Endothelial cell of umbilical vein (primary cell): Measurements from ENCODE around the gene SEZ6. TPM values are rescaled to one million over a fixed set of nuclear protein-coding genes. Genes with fewer than 3 reads are reported as not detected.

Experiments
- BruUV-seq: library from RNA; stranded (reverse); fragments of 400-500 nt; replicated peaks from 2 replicates; lab custom pipeline; 2021; lab: Mats Ljungman, UMichigan
- CTCF ChIA-PET: fragments of 300-600, 350-600 bp; sonication (Branson Sonifier 250); formaldehyde crosslinking; loops from one replicate; lab custom pipeline; 2021; ENCODE audit warnings: antibody characterized with exemption, inconsistent platforms; lab: Charles Lee
- POLR2A ChIA-PET: fragments of 300-600, 350-600 bp; sonication (Branson Sonifier 250); formaldehyde crosslinking; loops from one replicate; lab custom pipeline; 2021; ENCODE audit warnings: antibody characterized with exemption, inconsistent platforms; lab: Charles Lee
- DNase-seq: peaks from one replicate; pipeline ENCODE4 v3.0.0-alpha.2; 2011; ENCODE audit warnings: low read depth, low spot score
- FAIRE-seq: peaks from 2 replicates; lab custom pipeline; 2011; peaks lifted over from hg19 to GRCh38; lab: Jason Lieb, UNC
- H2AFZ ChIP-seq: 2 replicates; pipeline ENCODE4 v1.6.0; 2012; ENCODE audit warnings: low read depth, low read length, control low read depth, inconsistent platforms
- H3K27ac ChIP-seq: 2 replicates; pipeline ENCODE4 v1.5.1; 2011; ENCODE audit warnings: low read depth, mild to moderate bottlenecking, control low read depth, low read length, moderate library complexity; ENCODE audit not compliant: insufficient read depth
- H3K27me3 ChIP-seq, 2 experiments: 2 replicates each; pipeline versions ENCODE4 v1.6.0 to v1.6.1; 2011; ENCODE audit warnings: low read length in 2 of 2, mixed read lengths in 1 of 2; ENCODE audit not compliant: control insufficient read depth in 2 of 2, insufficient read depth in 2 of 2
- H3K36me3 ChIP-seq, 2 experiments: 2 replicates in 1 of 2; 3 replicates in 1 of 2; pipeline ENCODE4 v1.5.1; 2011; ENCODE audit warnings: low read length in 2 of 2, mild to moderate bottlenecking in 1 of 2, moderate library complexity in 1 of 2; ENCODE audit not compliant: control insufficient read depth in 2 of 2, insufficient read depth in 2 of 2; ENCODE audit errors: extremely low read depth in 1 of 2
- H3K4me1 ChIP-seq: 3 replicates; pipeline ENCODE4 v1.5.1; 2011; ENCODE audit warnings: mild to moderate bottlenecking, low read length; ENCODE audit not compliant: control insufficient read depth, insufficient read depth; ENCODE audit errors: extremely low read depth
- H3K4me2 ChIP-seq: 2 replicates; pipeline ENCODE4 v1.6.1; 2011; ENCODE audit warnings: low read length, control low read depth, mixed read lengths; ENCODE audit not compliant: insufficient read depth
- H3K4me3 ChIP-seq, 3 experiments: fragments of 200-600 bp in 1 of 3; sonication (generic), shearing (Covaris generic) in 1 of 3; replicated peaks in 1 of 3; 2 replicates each; pipeline ENCODE4 v1.5.1; 2011 to 2016; ENCODE audit warnings: control low read depth in 3 of 3, low read length in 3 of 3, mild to moderate bottlenecking in 2 of 3, inconsistent platforms in 1 of 3, low read depth in 1 of 3, moderate library complexity in 1 of 3; ENCODE audit not compliant: insufficient read depth in 1 of 3
- H3K79me2 ChIP-seq: 2 replicates; pipeline ENCODE4 v1.6.0; 2012; ENCODE audit warnings: low read length, inconsistent platforms; ENCODE audit not compliant: control insufficient read depth, insufficient read depth
- H3K9ac ChIP-seq: replicated peaks from 2 replicates; pipeline ENCODE3; 2011; ENCODE audit warnings: low read length, control low read depth; ENCODE audit not compliant: insufficient read depth; ENCODE audit errors: extremely low read depth
- H3K9me1 ChIP-seq: replicated peaks from 3 replicates; pipeline ENCODE4 v1.6.0; 2011; ENCODE audit warnings: mild to moderate bottlenecking, low read length; ENCODE audit not compliant: control insufficient read depth, insufficient read depth; ENCODE audit errors: extremely low read depth
- H3K9me3 ChIP-seq: replicated peaks from 2 replicates; pipeline ENCODE4 v1.5.1; 2012; ENCODE audit warnings: low read length, inconsistent platforms; ENCODE audit not compliant: control insufficient read depth, insufficient read depth
- H4K20me1 ChIP-seq: replicated peaks from 2 replicates; pipeline ENCODE3; 2011; ENCODE audit warnings: mild to moderate bottlenecking, low read length; ENCODE audit not compliant: control insufficient read depth, insufficient read depth; ENCODE audit errors: extremely low read depth
- EZH2 ChIP-seq: IDR thresholded peaks from 2 replicates; pipeline ENCODE4 v1.6.1; 2012; ENCODE audit warnings: borderline replicate concordance, low read depth, mild to moderate bottlenecking, moderate library complexity, low read length, inconsistent platforms; ENCODE audit not compliant: severe bottlenecking
- FOS ChIP-seq: IDR thresholded peaks from 2 replicates; pipeline ENCODE4 v1.6.1; 2011; ENCODE audit warnings: mild to moderate bottlenecking, low read length, moderate library complexity, borderline replicate concordance; ENCODE audit not compliant: insufficient read depth
- GATA2 ChIP-seq: IDR thresholded peaks from 2 replicates; pipeline ENCODE4 v1.7.0; 2011; ENCODE audit warnings: low read depth, mild to moderate bottlenecking, moderate library complexity, mixed read lengths, low read length; ENCODE audit not compliant: insufficient read length, insufficient read depth
- JUN ChIP-seq: IDR thresholded peaks from 2 replicates; pipeline ENCODE4 v1.6.1; 2011; ENCODE audit warnings: borderline replicate concordance, low read depth; ENCODE audit not compliant: insufficient read length, insufficient read depth
- MYC ChIP-seq: IDR thresholded peaks from one replicate; pipeline ENCODE4 v1.6.1; 2011; ENCODE audit warnings: mild to moderate bottlenecking, low read depth, low read length
- POLR2A ChIP-seq: IDR thresholded peaks from 2 replicates; pipeline ENCODE4 v1.6.1; 2012; ENCODE audit warnings: low read depth, mild to moderate bottlenecking, control low read depth, low read length
- POLR2AphosphoS5 ChIP-seq: IDR thresholded peaks from 2 replicates; pipeline ENCODE4 v1.6.1; 2012; ENCODE audit warnings: low read depth, mild to moderate bottlenecking, control low read depth, low read length, moderate library complexity; ENCODE audit not compliant: insufficient read depth
- dilution Hi-C: fragments of 300-500 bp; cut with MboI; formaldehyde crosslinking; loops from one replicate; pipeline ENCODE4 v1.15.0; 2019; ENCODE audit warnings: low sequenced_read_pairs; ENCODE audit not compliant: extremely low pct_ligation_motif_present
- intact Hi-C: fragments of 100-400 bp; cut with micrococcal nuclease; formaldehyde crosslinking; loops from one replicate; pipeline ENCODE4 v1.10.0; 2022
- polyA plus RNA-seq, 4 experiments: library from polyadenylated mRNA; depleted of rRNA in 3 of 4; stranded (reverse) in 3 of 4; unstranded in 1 of 4; fragments of >200 nt; gene quantifications; 2 replicates each; pipeline versions ENCODE4 v1.2.1 to v1.2.3, GENCODE V29; 2011 to 2012; ENCODE audit warnings: missing spikeins in 1 of 4
- total RNA-seq: library from RNA; stranded (reverse); gene quantifications from 2 replicates; pipeline ENCODE4 v1.2.3, GENCODE V29; 2021
- TF ChIP-seq, protein P1 (sequence below), 2 donors: IDR thresholded peaks; 1 replicate in 1 of 2; 2 replicates in 1 of 2; pipeline ENCODE4 v1.5.1; 2011; ENCODE audit warnings: low read length in 2 of 2, mild to moderate bottlenecking in 2 of 2, moderate library complexity in 2 of 2, control low read depth in 1 of 2, inconsistent platforms in 1 of 2, low read depth in 1 of 2; ENCODE audit not compliant: insufficient read depth in 1 of 2; ENCODE audit errors: extremely low read depth in 1 of 2

Gene SEZ6
- total and polyA plus RNA-seq, 2 donors (not counting 3 experiments of a cell fraction or from before 2014, with no cell fraction given): not detected

GRCh38 chr17:29036584-29036983 is 30.8 kb upstream of the SEZ6 start:
- Histone ChIP-seq H3K4me2 (no peak overlapping the region), H3K4me3 (no peak overlapping the region), H3K27me3 (peaks cover 50 to 59% of the 10 kb centered on the region in 2 experiments), H3K27ac (no peak overlapping the region), H3K9me3 (peaks cover 2% of the 10 kb centered on the region), H3K36me3 (no peaks in the 10 kb centered on the region), H4K20me1 (no peaks in the 10 kb centered on the region), H3K9me1 (no peaks in the 10 kb centered on the region), H3K9ac (no peak overlapping the region), H2AFZ (no peak overlapping the region), H3K79me2 (no peaks in the 10 kb centered on the region), H3K4me1 (no peaks in the 10 kb centered on the region)
- FAIRE-seq (no peak), DNase-seq (no peak)
- no TSS peak for BruUV-seq
- ChIA-PET POLR2A (no interaction called here), CTCF (interaction anchor here (0.7 kb wide), 1 partner anchor 81 kb away, joined by 3 read pairs; no protein-coding TSS in a partner anchor)
- dilution Hi-C loops (no loop called here), intact Hi-C loops (no loop called here)
- TF ChIP-seq JUN (no peak), POLR2A (no peak), GATA2 (no peak), POLR2AphosphoS5 (no peak), EZH2 (no peak), MYC (no peak), FOS (no peak)
- TF ChIP-seq, protein P1, sequence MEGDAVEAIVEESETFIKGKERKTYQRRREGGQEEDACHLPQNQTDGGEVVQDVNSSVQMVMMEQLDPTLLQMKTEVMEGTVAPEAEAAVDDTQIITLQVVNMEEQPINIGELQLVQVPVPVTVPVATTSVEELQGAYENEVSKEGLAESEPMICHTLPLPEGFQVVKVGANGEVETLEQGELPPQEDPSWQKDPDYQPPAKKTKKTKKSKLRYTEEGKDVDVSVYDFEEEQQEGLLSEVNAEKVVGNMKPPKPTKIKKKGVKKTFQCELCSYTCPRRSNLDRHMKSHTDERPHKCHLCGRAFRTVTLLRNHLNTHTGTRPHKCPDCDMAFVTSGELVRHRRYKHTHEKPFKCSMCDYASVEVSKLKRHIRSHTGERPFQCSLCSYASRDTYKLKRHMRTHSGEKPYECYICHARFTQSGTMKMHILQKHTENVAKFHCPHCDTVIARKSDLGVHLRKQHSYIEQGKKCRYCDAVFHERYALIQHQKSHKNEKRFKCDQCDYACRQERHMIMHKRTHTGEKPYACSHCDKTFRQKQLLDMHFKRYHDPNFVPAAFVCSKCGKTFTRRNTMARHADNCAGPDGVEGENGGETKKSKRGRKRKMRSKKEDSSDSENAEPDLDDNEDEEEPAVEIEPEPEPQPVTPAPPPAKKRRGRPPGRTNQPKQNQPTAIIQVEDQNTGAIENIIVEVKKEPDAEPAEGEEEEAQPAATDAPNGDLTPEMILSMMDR (IDR thresholded peaks at IDR 0.05; ENCODE audit: extremely low read depth in 1 of 2, insufficient read depth in 1 of 2, low read depth in 1 of 2, low read length in 2 of 2): no peak
